Measurements from ENCODE around the gene TRAM2. TPM values are rescaled to one million over a fixed set of nuclear protein-coding genes. Genes with fewer than 3 reads are reported as not detected.
A peak's percentile ranks its signal among the peaks of the same experiment; 100 is the strongest.

The TRAM2 gene
- total and polyA plus RNA-seq, 2 of the 13 experiments (the other 11 are each of a cell fraction or from before 2014, with no cell fraction given), result 49.1 to 72.5 TPM

GRCh38 chr6:52573295-52573694, 3.6 kb downstream of the TRAM2 start (continued):
- TF ChIP-seq ETS1 (CRISPR knock-in tag; IDR thresholded peaks at IDR 0.05) (no peak), LCORL (IDR thresholded peaks at IDR 0.05) (no peak), LCORL (CRISPR knock-in tag; IDR thresholded peaks at IDR 0.05) (0 out of 2 replicates have a peak, but pooled peaks have one; percentile 11), NFYB (CRISPR knock-in tag; IDR thresholded peaks at IDR 0.05) (no peak), BATF2 (CRISPR knock-in tag; IDR thresholded peaks at IDR 0.05) (no peak), ZBTB4 (CRISPR knock-in tag; IDR thresholded peaks at IDR 0.05; ENCODE audit: borderline replicate concordance) (no peak), ZIK1 (CRISPR knock-in tag; IDR thresholded peaks at IDR 0.05; ENCODE audit: borderline replicate concordance, low read depth) (no peak), GABPA (IDR thresholded peaks at IDR 0.05; ENCODE audit: low read depth, low read length) (no peak), GABPA (CRISPR knock-in tag; IDR thresholded peaks at IDR 0.05; ENCODE audit: low read depth) (no peak), ZNF343 (CRISPR knock-in tag; IDR thresholded peaks at IDR 0.05) (no peak), MIER2 (CRISPR knock-in tag; IDR thresholded peaks at IDR 0.05) (no peak), ZMYM4 (CRISPR knock-in tag; IDR thresholded peaks at IDR 0.05) (no peak), CHD4 (IDR thresholded peaks at IDR 0.05; ENCODE audit: borderline replicate concordance, low read length) (no peak), KLF16 (CRISPR knock-in tag; IDR thresholded peaks at IDR 0.05) (no peak), ZBTB7B (CRISPR knock-in tag; IDR thresholded peaks at IDR 0.05) (0 out of 2 replicates have a peak, but pooled peaks have one; percentile 16), NONO (IDR thresholded peaks at IDR 0.05) (no peak), NONO (CRISPR knock-in tag; conservative IDR thresholded peaks at IDR 0.05) (no peak), ZFP41 (CRISPR knock-in tag; IDR thresholded peaks at IDR 0.05; ENCODE audit: borderline replicate concordance) (no peak), ZNF614 (CRISPR knock-in tag; IDR thresholded peaks at IDR 0.05; ENCODE audit: borderline replicate concordance) (peak; percentile 27; the same call in 1 of the 2 replicates), ZNF549 (CRISPR knock-in tag; IDR thresholded peaks at IDR 0.05) (no peak), JUND (CRISPR knock-in tag; IDR thresholded peaks at IDR 0.05) (no peak), TARDBP (CRISPR knock-in tag; IDR thresholded peaks at IDR 0.05) (no peak), SP1 (IDR thresholded peaks at IDR 0.05) (no peak), SP1 (CRISPR knock-in tag; IDR thresholded peaks at IDR 0.05) (no peak)
- TF ChIP-seq, protein P1, sequence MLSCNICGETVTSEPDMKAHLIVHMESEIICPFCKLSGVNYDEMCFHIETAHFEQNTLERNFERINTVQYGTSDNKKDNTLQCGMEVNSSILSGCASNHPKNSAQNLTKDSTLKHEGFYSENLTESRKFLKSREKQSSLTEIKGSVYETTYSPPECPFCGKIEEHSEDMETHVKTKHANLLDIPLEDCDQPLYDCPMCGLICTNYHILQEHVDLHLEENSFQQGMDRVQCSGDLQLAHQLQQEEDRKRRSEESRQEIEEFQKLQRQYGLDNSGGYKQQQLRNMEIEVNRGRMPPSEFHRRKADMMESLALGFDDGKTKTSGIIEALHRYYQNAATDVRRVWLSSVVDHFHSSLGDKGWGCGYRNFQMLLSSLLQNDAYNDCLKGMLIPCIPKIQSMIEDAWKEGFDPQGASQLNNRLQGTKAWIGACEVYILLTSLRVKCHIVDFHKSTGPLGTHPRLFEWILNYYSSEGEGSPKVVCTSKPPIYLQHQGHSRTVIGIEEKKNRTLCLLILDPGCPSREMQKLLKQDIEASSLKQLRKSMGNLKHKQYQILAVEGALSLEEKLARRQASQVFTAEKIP (CRISPR knock-in tag; IDR thresholded peaks at IDR 0.05; ENCODE audit: borderline replicate concordance), result no peak
- TF ChIP-seq, protein P2, sequence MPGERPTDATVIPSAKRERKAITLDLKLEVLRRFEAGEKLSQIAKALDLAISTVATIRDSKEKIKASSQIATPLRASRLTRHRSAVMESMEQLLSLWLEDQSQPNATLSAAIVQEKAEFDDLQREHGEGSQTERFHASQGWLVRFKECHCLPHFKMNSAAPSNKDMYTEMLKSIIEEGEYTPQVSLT (CRISPR knock-in tag; IDR thresholded peaks at IDR 0.05; ENCODE audit: borderline replicate concordance, low read depth), result no peak

Data from HepG2 (cell line).